NCI-H1048 (cell line): ENCODE results near the gene RFX1.
"Not testable (repeated sequence)": the region's sequence is repeated elsewhere in the genome, so short reads cannot be mapped to it uniquely, and the experiment has no call there.

Experiments used
- DNase-seq: peaks from one replicate; lab custom pipeline; 2025; lab: John Stamatoyannopoulos, UW

RFX1 gene

GRCh38 chr19:14026652-14027192 is 20.6 kb upstream of the RFX1 start:
- not testable (repeated sequence) for DNase-seq

- no peak for DNase-seq
Measured at GRCh38 chr19:14023404-14024235, 17.5 kb upstream of the RFX1 start.

GRCh38 chr19:14022469-14022868 is 16.3 kb upstream of the RFX1 start:
- no peak for DNase-seq

- DNase-seq = no peak
Measured at GRCh38 chr19:14021474-14021873, 15.4 kb upstream of the RFX1 start.

- DNase-seq = not testable (repeated sequence)
Measured at GRCh38 chr19:14019739-14020138, 13.6 kb upstream of the RFX1 start.

- no peak for DNase-seq
Measured at GRCh38 chr19:14019100-14019499, 13.0 kb upstream of the RFX1 start.

- DNase-seq = no peak
Measured at GRCh38 chr19:14015524-14016035, 9.5 kb upstream of the RFX1 start.

GRCh38 chr19:14012378-14012915 is 6.3 kb upstream of the RFX1 start:
- DNase-seq = no peak

GRCh38 chr19:14006766-14007562 is 844 bp upstream of the RFX1 start:
- DNase-seq = peak; percentile 78

GRCh38 chr19:14005349-14006084 is 603 bp downstream of the RFX1 start:
- peak; percentile 28 for DNase-seq

GRCh38 chr19:14004619-14005348 is 1.3 kb downstream of the RFX1 start:
- DNase-seq = no peak

- DNase-seq = no peak
Measured at GRCh38 chr19:14003251-14004055, 2.7 kb downstream of the RFX1 start.

GRCh38 chr19:14002571-14003250 is 3.4 kb downstream of the RFX1 start:
- DNase-seq = no peak

- no peak for DNase-seq
Measured at GRCh38 chr19:14000691-14001375, 5.3 kb downstream of the RFX1 start.

- DNase-seq = no peak
Measured at GRCh38 chr19:13999085-13999484, 7.0 kb downstream of the RFX1 start.

GRCh38 chr19:13998426-13998825 is 7.7 kb downstream of the RFX1 start:
- no peak for DNase-seq

GRCh38 chr19:13997631-13997962 is 8.5 kb downstream of the RFX1 start:
- no peak for DNase-seq

- DNase-seq = no peak
Measured at GRCh38 chr19:13996928-13997630, 9.0 kb downstream of the RFX1 start.
